HEK293 (cell line): ENCODE measurements around the gene ATRAID.

Experiments
- CTCF ChIA-PET: fragments of 350-600 bp; formaldehyde crosslinking; extraction: SDS; loops from one replicate; lab custom pipeline; 2021; ENCODE audit warnings: antibody characterized with exemption; lab: Yijun Ruan, JAX
- POLR2A ChIA-PET: fragments of 300-600 bp; formaldehyde crosslinking; extraction: SDS; loops from one replicate; lab custom pipeline; 2020; ENCODE audit warnings: antibody characterized with exemption, inconsistent platforms; lab: Yijun Ruan, JAX
- H3K27ac ChIP-seq: fragments of 200-500 bp; sonication (Bioruptor generic); 2 replicates; pipeline ENCODE4 v1.5.1; 2014; ENCODE audit warnings: low read depth, low read length, control low read depth, inconsistent platforms; ENCODE audit errors: extremely low read depth
- H3K36me3 ChIP-seq, 2 experiments: fragments of 200-500 bp in 1 of 2; sonication (Bioruptor generic) in 1 of 2; 1 replicate in 1 of 2; 2 replicates in 1 of 2; pipeline ENCODE4 v1.5.1; 2014 to 2017; ENCODE audit warnings: inconsistent platforms in 2 of 2, low read length in 2 of 2; ENCODE audit not compliant: control insufficient read depth in 2 of 2, insufficient read depth in 1 of 2
- H3K4me1 ChIP-seq: fragments of 200-500 bp; sonication (Bioruptor generic); 2 replicates; pipeline ENCODE4 v1.5.1; 2014; ENCODE audit warnings: mild to moderate bottlenecking, low read length, inconsistent platforms; ENCODE audit not compliant: control insufficient read depth, insufficient read depth
- H3K4me3 ChIP-seq: 2 replicates; pipeline ENCODE4 v1.5.1; 2011; ENCODE audit warnings: low read depth, mild to moderate bottlenecking, control low read depth, low read length, moderate library complexity
- H3K9me3 ChIP-seq: fragments of 200-500 bp; sonication (Bioruptor generic); 2 replicates; pipeline ENCODE4 v1.5.1; 2014; ENCODE audit warnings: low read depth, low read length, inconsistent platforms; ENCODE audit not compliant: control insufficient read depth, insufficient read depth
- BCL6B ChIP-seq: fragments of 450-650 bp; formaldehyde crosslinking; IDR thresholded peaks from 2 replicates; pipeline ENCODE4 v1.5.1; 2017; ENCODE audit warnings: missing biosample characterization, missing genetic modification characterization
- CTCF ChIP-seq: fragments of 450-650 bp; formaldehyde crosslinking; IDR thresholded peaks from 2 replicates; pipeline ENCODE4 v1.5.1; 2016; ENCODE audit warnings: missing biosample characterization, missing genetic modification characterization
- GLIS2 ChIP-seq: fragments of 450-650 bp; formaldehyde crosslinking; IDR thresholded peaks from 2 replicates; pipeline ENCODE4 v1.5.1; 2016; ENCODE audit warnings: missing biosample characterization, missing genetic modification characterization
- HOXA7 ChIP-seq: sonication (generic); formaldehyde crosslinking; IDR thresholded peaks from 2 replicates; pipeline ENCODE4 v1.8.1; 2022; ENCODE audit warnings: missing genetic modification reagents, borderline replicate concordance
- HOXC10 ChIP-seq: sonication (generic); formaldehyde crosslinking; IDR thresholded peaks from 2 replicates; pipeline ENCODE4 v1.8.1; 2023; ENCODE audit warnings: mild to moderate bottlenecking, missing genetic modification reagents
- PATZ1 ChIP-seq: fragments of 450-650 bp; formaldehyde crosslinking; IDR thresholded peaks from 2 replicates; pipeline ENCODE4 v1.5.1; 2016; ENCODE audit warnings: missing biosample characterization, missing genetic modification characterization
- SCRT1 ChIP-seq: fragments of 450-650 bp; formaldehyde crosslinking; IDR thresholded peaks from 2 replicates; pipeline ENCODE4 v1.5.1; 2016; ENCODE audit warnings: missing biosample characterization, missing genetic modification characterization, borderline replicate concordance
- SP3 ChIP-seq: fragments of 450-650 bp; formaldehyde crosslinking; IDR thresholded peaks from 2 replicates; pipeline ENCODE4 v1.5.1; 2016; ENCODE audit warnings: missing biosample characterization, missing genetic modification characterization
- SP7 ChIP-seq: fragments of 450-650 bp; formaldehyde crosslinking; IDR thresholded peaks from 2 replicates; pipeline ENCODE4 v1.5.1; 2016; ENCODE audit warnings: missing biosample characterization, missing genetic modification characterization
- TCF7L2 ChIP-seq: IDR thresholded peaks from 2 replicates; pipeline ENCODE4 v1.6.1; 2011; ENCODE audit warnings: low read depth, mild to moderate bottlenecking, inconsistent platforms, low read length, moderate library complexity, borderline replicate concordance
- ZBTB20 ChIP-seq: fragments of 450-650 bp; formaldehyde crosslinking; IDR thresholded peaks from 2 replicates; pipeline ENCODE4 v1.5.1; 2016; ENCODE audit warnings: missing biosample characterization, missing genetic modification characterization
- ZBTB6 ChIP-seq: fragments of 450-650 bp; formaldehyde crosslinking; IDR thresholded peaks from 2 replicates; pipeline ENCODE4 v1.5.1; 2017; ENCODE audit warnings: missing biosample characterization, missing genetic modification characterization
- ZBTB8A ChIP-seq: fragments of 450-650 bp; formaldehyde crosslinking; IDR thresholded peaks from 2 replicates; pipeline ENCODE4 v1.5.1; 2016; ENCODE audit warnings: missing biosample characterization, missing genetic modification characterization
- ZFP69B ChIP-seq: fragments of 450-650 bp; formaldehyde crosslinking; IDR thresholded peaks from 2 replicates; pipeline ENCODE4 v1.5.1; 2016; ENCODE audit warnings: missing biosample characterization, missing genetic modification characterization
- ZNF121 ChIP-seq: fragments of 450-650 bp; formaldehyde crosslinking; IDR thresholded peaks from 2 replicates; pipeline ENCODE4 v1.5.1; 2016; ENCODE audit warnings: missing biosample characterization, missing genetic modification characterization
- ZNF146 ChIP-seq: fragments of 450-650 bp; formaldehyde crosslinking; IDR thresholded peaks from 2 replicates; pipeline ENCODE4 v1.5.1; 2016; ENCODE audit warnings: missing biosample characterization, missing genetic modification characterization
- ZNF2 ChIP-seq: fragments of 450-650 bp; formaldehyde crosslinking; IDR thresholded peaks from 2 replicates; pipeline ENCODE4 v1.5.1; 2016; ENCODE audit warnings: missing biosample characterization, missing genetic modification characterization
- ZNF211 ChIP-seq: fragments of 450-650 bp; formaldehyde crosslinking; IDR thresholded peaks from 2 replicates; pipeline ENCODE4 v1.5.1; 2016; ENCODE audit warnings: low read depth, missing biosample characterization, missing genetic modification characterization
- ZNF24 ChIP-seq: fragments of 450-650 bp; formaldehyde crosslinking; IDR thresholded peaks from 2 replicates; pipeline ENCODE4 v1.5.1; 2016; ENCODE audit warnings: missing biosample characterization, missing genetic modification characterization
- ZNF248 ChIP-seq: fragments of 450-650 bp; formaldehyde crosslinking; IDR thresholded peaks from 2 replicates; pipeline ENCODE4 v1.5.1; 2017; ENCODE audit warnings: missing biosample characterization, missing genetic modification characterization
- ZNF292 ChIP-seq: fragments of 450-650 bp; formaldehyde crosslinking; IDR thresholded peaks from 2 replicates; pipeline ENCODE4 v1.5.1; 2016; ENCODE audit warnings: low read depth, missing biosample characterization, missing genetic modification characterization, borderline replicate concordance
- ZNF423 ChIP-seq: fragments of 450-650 bp; formaldehyde crosslinking; IDR thresholded peaks from 2 replicates; pipeline ENCODE4 v1.5.1; 2016; ENCODE audit warnings: missing biosample characterization, missing genetic modification characterization
- ZNF555 ChIP-seq: fragments of 450-650 bp; formaldehyde crosslinking; conservative IDR thresholded peaks from 2 replicates; pipeline ENCODE4 v1.5.1; 2017; ENCODE audit warnings: missing biosample characterization, mild to moderate bottlenecking, missing genetic modification characterization, inconsistent platforms
- ZNF580 ChIP-seq: fragments of 450-650 bp; formaldehyde crosslinking; IDR thresholded peaks from 2 replicates; pipeline ENCODE4 v1.5.1; 2016; ENCODE audit warnings: missing biosample characterization, missing genetic modification characterization
- ZNF600 ChIP-seq: fragments of 450-650 bp; formaldehyde crosslinking; IDR thresholded peaks from 2 replicates; pipeline ENCODE4 v1.5.1; 2016; ENCODE audit warnings: missing biosample characterization, missing genetic modification characterization
- ZNF654 ChIP-seq: fragments of 450-650 bp; formaldehyde crosslinking; IDR thresholded peaks from 2 replicates; pipeline ENCODE4 v1.5.1; 2016; ENCODE audit warnings: low read depth, missing biosample characterization, missing genetic modification characterization
- ZNF660 ChIP-seq: fragments of 450-650 bp; IDR thresholded peaks from 2 replicates; pipeline ENCODE4 v1.5.1; 2018; ENCODE audit warnings: missing biosample characterization, mild to moderate bottlenecking, missing genetic modification characterization
- ZNF792 ChIP-seq: fragments of 450-650 bp; formaldehyde crosslinking; IDR thresholded peaks from 2 replicates; pipeline ENCODE4 v1.5.1; 2016; ENCODE audit warnings: missing biosample characterization, missing genetic modification characterization
- ZSCAN4 ChIP-seq: fragments of 450-650 bp; formaldehyde crosslinking; IDR thresholded peaks from 2 replicates; pipeline ENCODE4 v1.5.1; 2017; ENCODE audit warnings: missing biosample characterization, missing genetic modification characterization

Gene ATRAID

GRCh38 chr2:27249891-27250651 is 38.2 kb downstream of the ATRAID start:
- Histone ChIP-seq H3K4me1 (0 out of 2 replicates have a peak, but pooled peaks cover 4% of the 10 kb centered on the region), H3K4me3 (no peak overlapping the region), H3K27ac (no peak overlapping the region), H3K9me3 (no peaks in the 10 kb centered on the region), H3K36me3 (peaks cover 0 to 4% of the 10 kb centered on the region in 2 experiments; a peak in 1 of 3 replicates)
- CTCF ChIA-PET, result interaction anchor here (0.8 to 6.3 kb wide), 17 partner anchors 9 to 434 kb away, joined by 3 to 87 read pairs (median 5); partner anchors contain the start of gene TRIM54
- POLR2A ChIA-PET, result interaction anchor here (1.4 kb wide), 1 partner anchor 116 kb away, joined by 3 read pairs; the partner anchor contains the start of gene PREB
- TF ChIP-seq ZNF654 (tag by site-specific recombination), result peak; percentile 77
- no peak for TF ChIP-seq ZNF660
- no peak for TF ChIP-seq SP7 (tag by site-specific recombination)
- no peak for TF ChIP-seq ZNF146 (tag by site-specific recombination)
- TF ChIP-seq CTCF (tag by site-specific recombination), result peak; percentile 79
- no peak for TF ChIP-seq ZNF211
- 0 out of 2 replicates have a peak, but pooled peaks have one; percentile 19 for TF ChIP-seq SP3 (tag by site-specific recombination)
- TF ChIP-seq ZNF292 (tag by site-specific recombination), result no peak
- TF ChIP-seq ZBTB8A, result peak; percentile 68
- TF ChIP-seq ZNF600 (tag by site-specific recombination), result peak; percentile 87
- TF ChIP-seq BCL6B (tag by site-specific recombination), result no peak
- TF ChIP-seq ZNF423, result no peak
- TF ChIP-seq ZNF2, result peak; percentile 64; the same call in 1 of the 2 replicates
- no peak for TF ChIP-seq HOXA7 (CRISPR knock-in tag)
- peak; percentile 32; the same call in 1 of the 2 replicates for TF ChIP-seq ZFP69B (tag by site-specific recombination)
- TF ChIP-seq ZNF121 (tag by site-specific recombination), result peak; percentile 97
- no peak for TF ChIP-seq TCF7L2
- no peak for TF ChIP-seq ZNF24 (tag by site-specific recombination)
- no peak for TF ChIP-seq ZNF580
- TF ChIP-seq ZNF248 (tag by site-specific recombination), result no peak
- TF ChIP-seq ZNF792 (tag by site-specific recombination), result no peak
- peak; percentile 70 for TF ChIP-seq GLIS2 (tag by site-specific recombination)
- no peak for TF ChIP-seq ZNF555 (tag by site-specific recombination)
- TF ChIP-seq SCRT1 (tag by site-specific recombination), result no peak
- TF ChIP-seq ZSCAN4, result no peak
- TF ChIP-seq ZBTB20 (tag by site-specific recombination), result peak; percentile 45; the same call in 1 of the 2 replicates
- TF ChIP-seq PATZ1 (tag by site-specific recombination), result peak; percentile 34; the same call in 1 of the 2 replicates
- no peak for TF ChIP-seq HOXC10 (CRISPR knock-in tag)
- 0 out of 2 replicates have a peak, but pooled peaks have one; percentile 15 for TF ChIP-seq ZBTB6 (tag by site-specific recombination)
